Astrocyte (in vitro differentiated cells and primary cell): ENCODE data around the gene ZDHHC14.

Experiments used
- EZH2 ChIP-seq: IDR thresholded peaks from 2 replicates; pipeline ENCODE4 v1.6.1; 2012; ENCODE audit warnings: mild to moderate bottlenecking, low read length, inconsistent platforms; ENCODE audit not compliant: insufficient read depth
- TF ChIP-seq, protein P1 (sequence below): IDR thresholded peaks from 2 replicates; pipeline ENCODE4 v1.5.1; 2011; ENCODE audit warnings: low read depth, mild to moderate bottlenecking, inconsistent platforms, low read length, moderate library complexity; ENCODE audit not compliant: insufficient read depth

DNA sequence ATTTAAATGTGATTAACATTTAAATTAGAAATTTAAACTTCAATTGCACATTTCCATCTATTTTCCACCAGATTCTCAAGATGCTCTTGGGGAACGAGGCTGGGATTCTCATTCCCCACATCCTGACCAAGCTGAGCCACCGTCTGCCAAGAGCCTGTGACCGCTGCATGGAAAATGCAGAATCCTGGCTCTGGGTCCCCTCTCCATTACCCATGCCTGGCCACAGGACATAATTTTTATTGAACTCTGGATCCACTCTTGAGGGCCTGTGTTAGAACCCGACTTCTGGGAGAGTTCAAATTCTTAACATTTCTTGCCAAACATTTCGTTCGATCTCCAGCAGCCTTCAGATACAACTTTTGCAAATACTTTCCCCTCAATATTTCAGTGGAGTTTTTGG lies 240.4 kb downstream of the ZDHHC14 start:
- TF ChIP-seq, protein P1, sequence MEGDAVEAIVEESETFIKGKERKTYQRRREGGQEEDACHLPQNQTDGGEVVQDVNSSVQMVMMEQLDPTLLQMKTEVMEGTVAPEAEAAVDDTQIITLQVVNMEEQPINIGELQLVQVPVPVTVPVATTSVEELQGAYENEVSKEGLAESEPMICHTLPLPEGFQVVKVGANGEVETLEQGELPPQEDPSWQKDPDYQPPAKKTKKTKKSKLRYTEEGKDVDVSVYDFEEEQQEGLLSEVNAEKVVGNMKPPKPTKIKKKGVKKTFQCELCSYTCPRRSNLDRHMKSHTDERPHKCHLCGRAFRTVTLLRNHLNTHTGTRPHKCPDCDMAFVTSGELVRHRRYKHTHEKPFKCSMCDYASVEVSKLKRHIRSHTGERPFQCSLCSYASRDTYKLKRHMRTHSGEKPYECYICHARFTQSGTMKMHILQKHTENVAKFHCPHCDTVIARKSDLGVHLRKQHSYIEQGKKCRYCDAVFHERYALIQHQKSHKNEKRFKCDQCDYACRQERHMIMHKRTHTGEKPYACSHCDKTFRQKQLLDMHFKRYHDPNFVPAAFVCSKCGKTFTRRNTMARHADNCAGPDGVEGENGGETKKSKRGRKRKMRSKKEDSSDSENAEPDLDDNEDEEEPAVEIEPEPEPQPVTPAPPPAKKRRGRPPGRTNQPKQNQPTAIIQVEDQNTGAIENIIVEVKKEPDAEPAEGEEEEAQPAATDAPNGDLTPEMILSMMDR = no peak
- no peak for TF ChIP-seq EZH2
